ENCODE data around the gene TAF13. TPM values are rescaled to one million over a fixed set of nuclear protein-coding genes. Genes with fewer than 3 reads are reported as not detected.
A peak's percentile ranks its signal among the peaks of the same experiment; 100 is the strongest.

The TAF13 gene
- total RNA-seq, 3 donors from 2014 or later (not counting 1 experiment from before 2014, with no cell fraction given): 44.4 to 54.5 (median 47.2) TPM

DNA sequence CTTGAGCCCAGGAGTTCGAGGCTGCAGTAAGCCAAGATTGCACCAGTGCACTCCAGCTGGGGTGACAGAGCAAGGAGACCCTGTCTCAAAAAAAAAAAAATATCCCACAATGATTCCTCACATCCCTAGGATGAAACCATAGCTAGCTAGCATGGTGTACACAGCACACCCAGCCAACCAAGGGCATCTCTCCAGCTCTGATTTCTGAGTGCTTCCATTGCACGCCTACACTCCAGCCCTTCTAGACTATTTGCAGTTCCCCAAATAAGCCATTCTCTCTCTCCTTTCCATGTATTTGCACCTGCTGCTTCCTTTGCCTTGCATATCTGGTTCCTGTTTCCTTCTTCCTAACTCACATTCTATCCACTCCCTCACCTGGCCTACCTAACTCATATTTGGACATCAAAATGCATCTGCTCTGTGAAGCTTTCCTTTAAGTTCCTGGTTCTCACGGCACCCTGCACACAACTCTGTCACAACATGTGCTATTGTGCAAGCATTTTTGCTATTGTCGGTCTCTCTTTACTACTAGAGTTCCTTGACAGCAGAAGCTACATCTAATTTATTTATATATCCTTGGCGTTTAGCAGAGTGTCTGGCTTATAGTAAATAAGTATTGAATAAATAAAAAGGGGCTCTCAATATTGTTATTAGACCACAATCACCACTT, 35.7 kb upstream of the TAF13 start:
- H3K27ac Mint-ChIP-seq: peak overlapping the region; percentile 95 to 97
- Histone ChIP-seq H3K36me3 (ENCODE audit: control insufficient read depth, insufficient read depth, low read length) (no peaks in the 10 kb centered on the region), H3K27me3 (ENCODE audit: control insufficient read depth, insufficient read depth, low read length) (no peaks in the 10 kb centered on the region), H3K4me3 (ENCODE audit: low read length) (no peak overlapping the region), H3K27ac (ENCODE audit: low read length) (no peak overlapping the region), H3K4me1 (ENCODE audit: control insufficient read depth, insufficient read depth, low read length) (peaks cover 21% of the 10 kb centered on the region), H3K9me3 (ENCODE audit: control insufficient read depth, insufficient read depth, low read length) (no peaks in the 10 kb centered on the region)
- intact Hi-C loops (cut with micrococcal nuclease): loop anchor here (1.0 to 5.0 kb wide), 6 partner anchors 11 to 283 kb away; partner anchors contain the start of genes CLCC1, GPSM2 and WDR47
- no peak for ATAC-seq
- 74% methylated on average over 4 of the region's 5 CpGs for WGBS (ENCODE audit: insufficient coverage)
- peaks cover 15 to 20% of the 10 kb centered on the region in 2 donors for H3K27me3 Mint-ChIP-seq (ENCODE audit: low read depth in 2 of 2)
- H3K4me3 Mint-ChIP-seq: peak overlapping the region; percentile 96
- DNase-seq: no peak
- H3K36me3 Mint-ChIP-seq: no peaks in the 10 kb centered on the region
- no peaks in the 10 kb centered on the region for H3K9me3 Mint-ChIP-seq
- peaks cover 21 to 29% of the 10 kb centered on the region in 2 donors for H3K4me1 Mint-ChIP-seq
- TF ChIP-seq, protein P1, sequence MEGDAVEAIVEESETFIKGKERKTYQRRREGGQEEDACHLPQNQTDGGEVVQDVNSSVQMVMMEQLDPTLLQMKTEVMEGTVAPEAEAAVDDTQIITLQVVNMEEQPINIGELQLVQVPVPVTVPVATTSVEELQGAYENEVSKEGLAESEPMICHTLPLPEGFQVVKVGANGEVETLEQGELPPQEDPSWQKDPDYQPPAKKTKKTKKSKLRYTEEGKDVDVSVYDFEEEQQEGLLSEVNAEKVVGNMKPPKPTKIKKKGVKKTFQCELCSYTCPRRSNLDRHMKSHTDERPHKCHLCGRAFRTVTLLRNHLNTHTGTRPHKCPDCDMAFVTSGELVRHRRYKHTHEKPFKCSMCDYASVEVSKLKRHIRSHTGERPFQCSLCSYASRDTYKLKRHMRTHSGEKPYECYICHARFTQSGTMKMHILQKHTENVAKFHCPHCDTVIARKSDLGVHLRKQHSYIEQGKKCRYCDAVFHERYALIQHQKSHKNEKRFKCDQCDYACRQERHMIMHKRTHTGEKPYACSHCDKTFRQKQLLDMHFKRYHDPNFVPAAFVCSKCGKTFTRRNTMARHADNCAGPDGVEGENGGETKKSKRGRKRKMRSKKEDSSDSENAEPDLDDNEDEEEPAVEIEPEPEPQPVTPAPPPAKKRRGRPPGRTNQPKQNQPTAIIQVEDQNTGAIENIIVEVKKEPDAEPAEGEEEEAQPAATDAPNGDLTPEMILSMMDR (IDR thresholded peaks at IDR 0.05): no peak

DNA sequence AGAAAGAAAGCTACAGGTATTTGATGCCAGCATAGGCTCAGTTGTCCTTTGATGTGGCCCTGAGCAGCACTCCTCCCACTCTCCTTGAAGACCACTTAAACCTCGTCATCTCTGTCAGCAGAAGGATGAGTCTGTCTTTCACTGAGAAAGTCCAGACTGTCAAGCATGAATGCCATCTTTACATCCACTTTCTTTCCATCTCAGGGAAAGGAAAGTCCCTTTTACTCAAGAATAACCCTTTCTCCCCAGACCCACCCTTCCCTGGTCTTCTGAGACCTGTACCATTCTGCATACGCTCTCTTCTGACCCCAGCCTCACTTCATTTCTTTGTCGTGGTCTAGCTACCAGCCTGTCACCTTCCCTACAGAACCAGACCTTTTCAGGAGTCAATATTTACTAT, 34.1 kb upstream of the TAF13 start:
- TF ChIP-seq, protein P1 (IDR thresholded peaks at IDR 0.05): no peak
- Histone ChIP-seq H3K27me3 (ENCODE audit: control insufficient read depth, insufficient read depth, low read length) (no peaks in the 10 kb centered on the region), H3K36me3 (ENCODE audit: control insufficient read depth, insufficient read depth, low read length) (no peaks in the 10 kb centered on the region), H3K27ac (ENCODE audit: low read length) (no peak overlapping the region), H3K4me1 (ENCODE audit: control insufficient read depth, insufficient read depth, low read length) (peaks cover 21% of the 10 kb centered on the region), H3K4me3 (ENCODE audit: low read length) (no peak overlapping the region), H3K9me3 (ENCODE audit: control insufficient read depth, insufficient read depth, low read length) (no peaks in the 10 kb centered on the region)
- Mint-ChIP-seq H3K27me3 (ENCODE audit: low read depth in 2 of 2) (peaks cover 15 to 17% of the 10 kb centered on the region in 2 donors), H3K4me1 (peaks cover 21 to 29% of the 10 kb centered on the region in 2 donors), H3K4me3 (no peak overlapping the region), H3K9me3 (no peaks in the 10 kb centered on the region), H3K27ac (peak overlapping the region in 1 of 2 donors; percentile 57), H3K36me3 (no peaks in the 10 kb centered on the region)
- DNase-seq (no peak), ATAC-seq (no peak)
- WGBS (ENCODE audit: insufficient coverage): 43% methylated on average over 3 of the region's 3 CpGs
- intact Hi-C loops (cut with micrococcal nuclease): loop anchor here (5.0 kb wide), 2 partner anchors 68 to 233 kb away; partner anchors contain the start of genes GPSM2 and WDR47

DNA sequence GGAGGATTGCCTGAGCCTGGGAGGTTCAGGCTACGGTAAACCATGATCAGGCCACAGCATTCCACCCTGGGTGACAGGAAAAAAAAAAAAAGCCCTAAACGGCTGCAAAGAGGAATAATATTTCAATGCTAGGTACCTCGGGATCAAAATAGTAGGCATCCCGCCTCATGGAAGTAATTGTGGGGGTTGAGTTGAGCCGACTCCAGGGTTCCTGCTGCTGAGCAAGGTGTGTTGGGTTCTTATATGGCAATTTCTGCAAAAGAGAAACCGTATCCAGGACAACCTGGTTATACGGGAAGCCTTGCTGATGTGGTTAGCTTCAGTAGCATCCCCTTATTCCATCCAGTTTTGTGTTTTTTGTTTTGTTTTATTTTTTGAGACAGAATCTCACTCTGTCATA, 32.0 kb upstream of the TAF13 start:
- TF ChIP-seq, protein P1 (IDR thresholded peaks at IDR 0.05): no peak
- Histone ChIP-seq H3K27ac (ENCODE audit: low read length) (no peak overlapping the region), H3K4me3 (ENCODE audit: low read length) (no peak overlapping the region), H3K4me1 (ENCODE audit: control insufficient read depth, insufficient read depth, low read length) (peaks cover 5% of the 10 kb centered on the region), H3K27me3 (ENCODE audit: control insufficient read depth, insufficient read depth, low read length) (no peaks in the 10 kb centered on the region), H3K9me3 (ENCODE audit: control insufficient read depth, insufficient read depth, low read length) (no peaks in the 10 kb centered on the region), H3K36me3 (ENCODE audit: control insufficient read depth, insufficient read depth, low read length) (no peaks in the 10 kb centered on the region)
- intact Hi-C loops (cut with micrococcal nuclease): no loop called here
- Mint-ChIP-seq H3K9me3 (no peaks in the 10 kb centered on the region), H3K27ac (no peak overlapping the region), H3K4me3 (no peak overlapping the region), H3K36me3 (no peaks in the 10 kb centered on the region), H3K4me1 (peaks cover 8 to 10% of the 10 kb centered on the region in 2 donors), H3K27me3 (ENCODE audit: low read depth in 2 of 2) (peaks cover 10% of the 10 kb centered on the region in 2 donors)
- ATAC-seq (no peak), DNase-seq (no peak)
- 89% methylated on average over 7 of the region's 7 CpGs for WGBS (ENCODE audit: insufficient coverage)
